ENCODE data around the gene ZNF185. TPM values are rescaled to one million over a fixed set of nuclear protein-coding genes. Genes with fewer than 3 reads are reported as not detected.

ZNF185 gene
- total RNA-seq, 1 experiment from 2014 or later: 11.3 TPM

GRCh38 chrX:152900937-152901445, 3.1 kb downstream of the ZNF185 start:
- H3K27ac ChIP-seq (ENCODE audit: insufficient read length, low read depth, low read length): no peak overlapping the region
- DNase-seq: no peak
- H3K9me3 Mint-ChIP-seq: peaks cover 57 to 64% of the 10 kb centered on the region in 2 experiments

More at GRCh38 chrX:152900937-152901445, 3.1 kb downstream of the ZNF185 start:
- H2AFZ ChIP-seq (ENCODE audit: low read length): no peak overlapping the region
- H3K79me2 ChIP-seq (ENCODE audit: insufficient read depth, low read length): no peaks in the 10 kb centered on the region
- peaks cover 13% of the 10 kb centered on the region for H3K23me2 ChIP-seq (ENCODE audit: insufficient read length, low read depth, low read length, poor library complexity, severe bottlenecking)
- H4K91ac ChIP-seq (ENCODE audit: insufficient read length, low read depth, low read length): no peak overlapping the region
- H3K14ac ChIP-seq (ENCODE audit: insufficient read depth, low read length): no peak overlapping the region
- no peaks in the 10 kb centered on the region for H3K27me3 ChIP-seq (ENCODE audit: insufficient read depth, low read length)
- no peak overlapping the region for H3K9ac ChIP-seq (ENCODE audit: extremely low read depth, insufficient read length, low read length)
- H2AK5ac ChIP-seq (ENCODE audit: insufficient read length, low read length): no peak overlapping the region
- no peak overlapping the region for H3K18ac ChIP-seq (ENCODE audit: insufficient read length, low read depth, low read length)
- no peak overlapping the region for H2BK12ac ChIP-seq (ENCODE audit: insufficient read length, low read depth, low read length)
- H4K20me1 ChIP-seq (ENCODE audit: control insufficient read depth, insufficient read depth, insufficient read length): no peaks in the 10 kb centered on the region
- H3K4me2 ChIP-seq (ENCODE audit: insufficient read depth, insufficient read length, low read length): no peak overlapping the region
- TF ChIP-seq, protein P1, sequence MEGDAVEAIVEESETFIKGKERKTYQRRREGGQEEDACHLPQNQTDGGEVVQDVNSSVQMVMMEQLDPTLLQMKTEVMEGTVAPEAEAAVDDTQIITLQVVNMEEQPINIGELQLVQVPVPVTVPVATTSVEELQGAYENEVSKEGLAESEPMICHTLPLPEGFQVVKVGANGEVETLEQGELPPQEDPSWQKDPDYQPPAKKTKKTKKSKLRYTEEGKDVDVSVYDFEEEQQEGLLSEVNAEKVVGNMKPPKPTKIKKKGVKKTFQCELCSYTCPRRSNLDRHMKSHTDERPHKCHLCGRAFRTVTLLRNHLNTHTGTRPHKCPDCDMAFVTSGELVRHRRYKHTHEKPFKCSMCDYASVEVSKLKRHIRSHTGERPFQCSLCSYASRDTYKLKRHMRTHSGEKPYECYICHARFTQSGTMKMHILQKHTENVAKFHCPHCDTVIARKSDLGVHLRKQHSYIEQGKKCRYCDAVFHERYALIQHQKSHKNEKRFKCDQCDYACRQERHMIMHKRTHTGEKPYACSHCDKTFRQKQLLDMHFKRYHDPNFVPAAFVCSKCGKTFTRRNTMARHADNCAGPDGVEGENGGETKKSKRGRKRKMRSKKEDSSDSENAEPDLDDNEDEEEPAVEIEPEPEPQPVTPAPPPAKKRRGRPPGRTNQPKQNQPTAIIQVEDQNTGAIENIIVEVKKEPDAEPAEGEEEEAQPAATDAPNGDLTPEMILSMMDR (conservative IDR thresholded peaks at IDR 0.05): no peak
- no peak overlapping the region for H3K4ac ChIP-seq (ENCODE audit: low read depth, low read length)
- no peaks in the 10 kb centered on the region for H3K79me1 ChIP-seq (ENCODE audit: insufficient read depth, low read depth, low read length, poor library complexity, severe bottlenecking)
- Mint-ChIP-seq H3K4me1 (peaks cover 28 to 34% of the 10 kb centered on the region in 2 experiments), H3K36me3 (ENCODE audit: insufficient read depth in 1 of 3, low read depth in 3 of 3) (peaks cover 0 to 12% (median 7%) of the 10 kb centered on the region in 3 experiments; a peak in 6 of 7 replicates), H3K4me3 (no peak overlapping the region), H3K27ac (no peak overlapping the region), H3K27me3 (ENCODE audit: low read depth) (peaks cover 14% of the 10 kb centered on the region)
- no peak overlapping the region for H3K23ac ChIP-seq (ENCODE audit: insufficient read length, low read depth, low read length)
- no peak overlapping the region for H3K56ac ChIP-seq (ENCODE audit: insufficient read length, low read depth, low read length)
- no peak overlapping the region for H2BK120ac ChIP-seq (ENCODE audit: low read depth, low read length, poor library complexity, severe bottlenecking)
- H2BK15ac ChIP-seq (ENCODE audit: low read depth, low read length): no peak overlapping the region
- no peak overlapping the region for H2BK5ac ChIP-seq (ENCODE audit: insufficient read length, low read length)
- no peak overlapping the region for H4K5ac ChIP-seq (ENCODE audit: insufficient read length, low read depth, low read length)
- no peak overlapping the region for H2BK20ac ChIP-seq (ENCODE audit: low read depth, low read length, poor library complexity, severe bottlenecking)
- H3T11ph ChIP-seq (ENCODE audit: low read length): no peak overlapping the region
- no peaks in the 10 kb centered on the region; the same call in 1 of the 2 replicates for H3K4me1 ChIP-seq (ENCODE audit: insufficient read depth, low read length)
- H4K8ac ChIP-seq (replicated peaks; ENCODE audit: insufficient read length, low read depth, low read length): no peak overlapping the region
- peaks cover 30% of the 10 kb centered on the region for H3K9me3 ChIP-seq (ENCODE audit: control insufficient read depth, low read depth, low read length)
- WGBS (ENCODE audit: extremely low coverage, insufficient read length, low lambda C conversion rate): no CpG with 5 or more reads among the region's 8 CpGs

Measured in H9 (cell line).